ENCODE measurements around the gene PPP1R1C. TPM values are rescaled to one million over a fixed set of nuclear protein-coding genes. Genes with fewer than 3 reads are reported as not detected.

PPP1R1C gene
- total RNA-seq, 1 donor from 2014 or later, result not detected

DNA sequence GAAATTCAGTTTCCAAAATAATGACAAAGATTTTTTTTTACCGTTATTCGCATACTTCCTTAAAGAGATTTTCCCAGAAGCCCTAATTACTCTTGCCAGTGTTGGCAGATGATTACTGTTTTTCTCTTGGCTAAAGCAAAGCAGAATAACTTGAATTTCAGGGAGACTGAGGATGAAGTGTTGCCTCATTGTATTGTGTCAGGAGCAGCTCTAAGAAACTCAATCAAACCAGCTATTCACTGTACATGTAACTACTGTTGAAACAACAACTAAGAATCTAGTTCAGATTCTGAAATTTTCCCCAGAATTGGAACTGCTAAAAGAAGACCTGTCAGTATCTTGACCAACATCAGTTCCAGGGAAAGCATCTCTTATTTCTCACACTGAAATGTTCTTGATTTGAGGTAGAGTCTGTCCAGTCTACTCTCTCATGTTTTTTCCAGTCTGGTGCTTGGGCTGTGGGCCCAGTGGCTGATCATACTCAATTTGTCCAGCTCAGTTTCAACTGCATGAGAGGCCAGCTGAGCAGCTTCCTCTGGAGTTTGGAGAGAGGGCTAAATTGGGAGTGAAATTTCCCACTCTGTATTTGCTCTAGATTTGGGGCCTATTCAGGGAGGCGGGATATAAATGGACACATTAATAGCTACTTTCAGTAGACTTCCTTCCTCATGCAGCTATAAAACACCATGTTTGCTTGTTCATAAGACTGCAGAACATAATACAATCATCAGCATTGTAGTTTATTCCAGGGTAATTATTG is 78.5 kb downstream of the PPP1R1C start:
- intact Hi-C loops (cut with micrococcal nuclease), result no loop called here
- Mint-ChIP-seq H3K9me3 (no peaks in the 10 kb centered on the region), H3K36me3 (ENCODE audit: low read depth) (no peaks in the 10 kb centered on the region), H3K27me3 (ENCODE audit: low read depth) (peaks cover 6% of the 10 kb centered on the region), H3K4me1 (ENCODE audit: low read depth) (no peaks in the 10 kb centered on the region), H3K27ac (no peak overlapping the region), H3K4me3 (ENCODE audit: low read depth) (no peak overlapping the region)
- no peak for DNase-seq (ENCODE audit: low spot score)

DNA sequence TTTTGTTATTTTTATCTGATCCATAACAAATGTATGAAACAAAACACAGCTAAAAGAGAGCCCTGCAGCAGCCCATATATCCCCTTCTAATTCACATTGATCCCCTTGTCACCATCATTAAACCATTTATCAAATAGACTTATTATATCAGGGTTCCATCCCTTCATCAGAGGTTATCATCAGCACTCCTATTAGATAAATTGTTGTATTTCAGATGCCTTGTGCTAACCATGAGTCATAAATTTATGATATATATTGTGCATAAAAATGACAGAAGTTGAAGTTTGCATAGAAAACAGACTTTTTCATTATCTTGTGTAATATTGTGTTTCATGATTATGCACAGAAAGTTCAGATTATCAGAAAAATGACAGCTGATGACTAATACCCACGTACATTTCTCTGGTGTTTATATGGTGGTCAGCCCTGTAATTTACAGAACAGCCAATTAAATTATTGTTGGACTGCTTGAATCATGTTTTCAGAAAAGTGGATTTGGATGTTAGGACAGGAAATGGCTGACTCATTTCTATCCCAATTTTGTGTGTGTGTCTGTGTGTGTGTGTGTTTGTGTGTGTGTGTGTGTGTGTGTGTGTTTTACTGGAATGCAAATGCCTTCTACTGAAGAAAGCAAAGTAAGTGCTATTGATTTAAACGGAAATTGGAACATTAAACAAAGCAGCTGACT is 80.9 kb downstream of the PPP1R1C start:
- DNase-seq (ENCODE audit: low spot score), result no peak
- Mint-ChIP-seq H3K9me3 (no peaks in the 10 kb centered on the region), H3K36me3 (ENCODE audit: low read depth) (no peaks in the 10 kb centered on the region), H3K4me1 (ENCODE audit: low read depth) (no peaks in the 10 kb centered on the region), H3K27me3 (ENCODE audit: low read depth) (peaks cover 6% of the 10 kb centered on the region), H3K4me3 (ENCODE audit: low read depth) (no peak overlapping the region), H3K27ac (no peak overlapping the region)
- intact Hi-C loops (cut with micrococcal nuclease), result no loop called here

DNA sequence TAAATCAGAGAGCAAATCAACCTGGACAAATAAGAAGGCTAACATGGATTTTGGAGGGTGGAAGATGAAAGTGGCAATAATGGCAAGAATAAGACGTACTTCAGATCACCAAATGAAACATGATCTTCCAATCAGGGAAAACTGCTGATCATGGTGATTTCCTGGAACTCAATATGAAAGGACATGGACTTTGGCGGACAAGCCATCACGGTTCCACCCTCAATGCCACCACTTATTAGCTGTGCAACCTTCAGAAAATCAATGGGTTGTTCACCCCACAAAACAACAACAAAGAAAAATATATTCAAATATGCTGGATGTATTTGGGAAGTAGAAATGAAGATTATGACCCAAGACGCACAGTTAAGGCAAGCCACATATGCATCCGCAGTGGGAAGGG is 81.7 kb downstream of the PPP1R1C start:
- Mint-ChIP-seq H3K4me3 (ENCODE audit: low read depth) (no peak overlapping the region), H3K36me3 (ENCODE audit: low read depth) (no peaks in the 10 kb centered on the region), H3K27ac (no peak overlapping the region), H3K27me3 (ENCODE audit: low read depth) (peaks cover 3% of the 10 kb centered on the region), H3K9me3 (no peaks in the 10 kb centered on the region), H3K4me1 (ENCODE audit: low read depth) (no peaks in the 10 kb centered on the region)
- intact Hi-C loops (cut with micrococcal nuclease), result no loop called here
- DNase-seq (ENCODE audit: low spot score), result no peak

DNA sequence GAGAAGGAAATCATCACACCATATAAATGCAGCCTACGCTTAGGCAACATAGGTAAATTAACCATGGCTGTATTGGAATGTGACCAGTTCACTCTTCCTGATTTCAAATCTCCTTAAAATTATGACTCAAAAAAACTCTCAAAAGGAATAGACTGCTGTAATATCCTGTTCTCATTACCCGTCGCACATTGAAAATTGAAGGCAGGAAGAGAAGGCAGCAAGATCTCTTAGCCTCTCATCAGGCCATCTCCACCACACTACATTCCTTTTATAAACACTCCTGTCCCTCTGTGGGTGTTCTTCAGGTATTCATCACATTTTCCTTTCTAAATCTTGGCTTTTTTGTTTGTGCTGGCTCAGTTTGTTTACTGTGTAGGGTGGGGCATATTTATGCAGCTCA is 83.2 kb downstream of the PPP1R1C start:
- Mint-ChIP-seq H3K9me3 (no peaks in the 10 kb centered on the region), H3K4me1 (ENCODE audit: low read depth) (no peaks in the 10 kb centered on the region), H3K36me3 (ENCODE audit: low read depth) (no peaks in the 10 kb centered on the region), H3K27me3 (ENCODE audit: low read depth) (peaks cover 7% of the 10 kb centered on the region), H3K4me3 (ENCODE audit: low read depth) (no peak overlapping the region), H3K27ac (no peak overlapping the region)
- DNase-seq (ENCODE audit: low spot score), result no peak
- intact Hi-C loops (cut with micrococcal nuclease), result no loop called here

DNA sequence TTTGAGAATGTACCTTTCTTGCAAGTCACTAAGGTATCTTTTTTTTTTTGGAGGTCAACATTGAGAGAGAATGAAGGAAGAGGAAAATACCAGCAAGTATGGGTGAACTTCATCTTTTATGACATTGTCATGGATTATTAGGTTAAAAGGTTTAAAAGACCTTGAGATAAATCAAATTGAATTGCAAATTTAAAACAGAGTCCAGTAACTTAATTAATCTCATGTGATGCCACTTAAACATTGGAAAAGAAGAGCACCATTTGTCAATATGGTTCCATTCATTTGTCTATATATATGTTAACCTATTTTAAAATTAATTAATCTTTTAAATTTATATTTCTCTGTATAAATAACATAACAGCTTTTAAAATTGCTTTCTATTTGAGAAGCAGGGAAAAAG is 83.8 kb downstream of the PPP1R1C start:
- intact Hi-C loops (cut with micrococcal nuclease), result no loop called here
- no peaks in the 10 kb centered on the region for H3K4me1 Mint-ChIP-seq (ENCODE audit: low read depth)
- no peak for DNase-seq (ENCODE audit: low spot score)

DNA sequence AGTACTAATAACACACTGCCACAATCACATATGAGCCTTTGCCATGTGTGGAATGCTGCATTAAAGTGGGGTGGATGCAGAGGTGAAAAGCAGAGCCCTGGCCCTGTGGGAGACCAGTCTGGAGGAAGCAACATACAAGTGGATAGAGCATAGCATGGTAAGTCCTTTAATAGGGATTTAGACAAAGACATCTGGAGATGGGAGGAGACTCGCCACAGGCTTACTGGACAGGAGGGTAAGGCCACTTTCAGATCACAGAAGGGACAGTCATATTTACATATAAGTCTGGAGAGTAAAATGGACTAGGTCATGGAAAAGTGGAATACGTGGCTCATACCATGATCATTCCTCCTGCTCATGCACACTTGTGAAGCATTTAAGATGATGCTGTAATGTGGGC is 84.3 kb downstream of the PPP1R1C start:
- H3K36me3 Mint-ChIP-seq (ENCODE audit: low read depth), result no peaks in the 10 kb centered on the region
- no peak for DNase-seq (ENCODE audit: low spot score)
- intact Hi-C loops (cut with micrococcal nuclease), result no loop called here

More for the DNA sequence above, 83.8 kb downstream of the PPP1R1C start:
- no peaks in the 10 kb centered on the region for H3K36me3 Mint-ChIP-seq (ENCODE audit: low read depth)
- H3K27ac Mint-ChIP-seq, result no peak overlapping the region
- no peaks in the 10 kb centered on the region for H3K9me3 Mint-ChIP-seq
- H3K27me3 Mint-ChIP-seq (ENCODE audit: low read depth), result peaks cover 8% of the 10 kb centered on the region
- H3K4me3 Mint-ChIP-seq (ENCODE audit: low read depth), result no peak overlapping the region

DNA sequence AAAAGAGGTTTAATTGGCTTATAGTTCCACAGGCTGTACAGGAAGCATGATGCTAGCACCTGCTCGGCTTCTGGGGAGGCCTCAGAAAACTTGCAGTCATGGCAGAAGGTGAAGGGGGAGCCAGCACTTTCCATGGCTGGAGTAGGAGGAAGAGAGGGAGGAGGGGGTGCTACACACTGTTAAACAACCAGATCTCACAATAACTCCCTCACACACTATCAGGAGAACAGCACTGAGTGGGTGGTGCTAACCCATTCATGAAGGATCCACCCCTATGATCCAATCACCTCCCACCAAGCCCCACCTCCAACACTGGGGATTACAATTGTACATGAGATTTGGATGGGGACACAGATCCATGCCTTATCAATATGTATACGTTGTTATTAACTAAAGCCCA is 85.1 kb downstream of the PPP1R1C start:
- Mint-ChIP-seq H3K27me3 (ENCODE audit: low read depth) (peaks cover 10% of the 10 kb centered on the region), H3K36me3 (ENCODE audit: low read depth) (no peaks in the 10 kb centered on the region), H3K4me3 (ENCODE audit: low read depth) (no peak overlapping the region), H3K9me3 (no peaks in the 10 kb centered on the region), H3K4me1 (ENCODE audit: low read depth) (no peaks in the 10 kb centered on the region), H3K27ac (no peak overlapping the region)
- intact Hi-C loops (cut with micrococcal nuclease), result no loop called here
- DNase-seq (ENCODE audit: low spot score), result no peak

More for the DNA sequence above, 84.3 kb downstream of the PPP1R1C start:
- Mint-ChIP-seq H3K4me1 (ENCODE audit: low read depth) (no peaks in the 10 kb centered on the region), H3K27me3 (ENCODE audit: low read depth) (peaks cover 8% of the 10 kb centered on the region), H3K27ac (no peak overlapping the region), H3K9me3 (no peaks in the 10 kb centered on the region), H3K4me3 (ENCODE audit: low read depth) (no peak overlapping the region)

DNA sequence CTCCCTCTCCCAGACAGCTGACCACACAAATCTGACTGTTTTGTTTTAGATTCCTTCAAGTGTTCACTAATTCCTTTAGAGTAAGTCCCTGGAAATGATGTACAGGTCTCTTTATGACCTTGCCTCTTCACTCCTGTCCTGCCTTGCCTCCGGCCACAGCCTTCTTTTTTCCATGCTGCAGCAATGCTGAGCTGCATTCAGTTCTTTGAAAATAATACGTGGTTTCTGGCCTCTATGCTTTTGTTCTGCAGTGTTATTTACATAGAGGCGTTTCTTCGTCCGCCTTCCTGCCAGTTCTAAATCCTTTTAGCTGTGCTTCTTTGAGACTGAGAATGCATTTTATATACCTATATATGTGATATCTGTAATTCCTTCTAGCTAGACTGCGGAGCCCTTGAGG is 87.2 kb downstream of the PPP1R1C start:
- Mint-ChIP-seq H3K36me3 (ENCODE audit: low read depth) (no peaks in the 10 kb centered on the region), H3K27me3 (ENCODE audit: low read depth) (peaks cover 9% of the 10 kb centered on the region), H3K4me3 (ENCODE audit: low read depth) (no peak overlapping the region), H3K27ac (no peak overlapping the region), H3K9me3 (no peaks in the 10 kb centered on the region), H3K4me1 (ENCODE audit: low read depth) (no peaks in the 10 kb centered on the region)
- no peak for DNase-seq (ENCODE audit: low spot score)
- intact Hi-C loops (cut with micrococcal nuclease), result no loop called here

DNA sequence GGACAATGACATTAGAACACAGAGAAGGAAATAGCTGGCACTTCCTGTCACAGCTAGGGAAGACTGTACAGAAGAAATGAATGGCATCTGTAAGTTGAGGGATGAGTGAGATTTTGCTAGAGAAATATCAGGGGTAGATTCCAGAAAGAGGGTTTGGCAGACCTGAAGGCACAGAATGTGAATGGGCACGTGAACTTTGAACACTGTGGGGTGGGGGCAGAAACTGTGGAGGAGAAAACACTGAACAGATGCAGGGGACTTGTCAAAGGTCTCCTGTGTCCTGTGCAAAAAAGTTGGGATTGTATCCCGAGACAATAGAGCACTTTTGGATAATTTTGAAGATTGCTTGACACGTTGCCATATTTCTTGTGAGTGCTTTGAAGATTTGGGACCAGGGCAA is 88.0 kb downstream of the PPP1R1C start:
- Mint-ChIP-seq H3K27me3 (ENCODE audit: low read depth) (peaks cover 9% of the 10 kb centered on the region), H3K4me3 (ENCODE audit: low read depth) (no peak overlapping the region), H3K9me3 (no peaks in the 10 kb centered on the region), H3K27ac (no peak overlapping the region), H3K36me3 (ENCODE audit: low read depth) (no peaks in the 10 kb centered on the region), H3K4me1 (ENCODE audit: low read depth) (no peaks in the 10 kb centered on the region)
- intact Hi-C loops (cut with micrococcal nuclease), result no loop called here
- DNase-seq (ENCODE audit: low spot score), result no peak

DNA sequence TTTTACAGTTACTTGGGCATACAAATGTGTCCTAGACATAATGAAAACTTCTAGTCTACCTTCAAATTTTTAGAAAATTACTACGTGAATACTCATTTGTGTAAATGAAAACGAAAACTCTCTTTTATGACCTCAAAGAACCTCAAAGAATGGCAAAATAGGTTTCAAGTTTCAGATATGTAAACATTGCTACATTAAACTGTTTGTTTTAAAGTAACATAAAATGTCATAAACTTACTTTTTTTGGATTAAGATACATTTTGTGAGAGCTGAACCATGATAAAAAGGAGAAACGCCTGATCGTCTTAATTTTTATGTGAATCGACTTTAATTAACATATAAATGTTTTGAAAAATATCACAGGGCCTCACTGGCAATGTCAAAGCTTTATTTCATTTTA is 91.4 kb downstream of the PPP1R1C start:
- Mint-ChIP-seq H3K4me3 (ENCODE audit: low read depth) (no peak overlapping the region), H3K27ac (no peak overlapping the region), H3K27me3 (ENCODE audit: low read depth) (peaks cover 7% of the 10 kb centered on the region), H3K4me1 (ENCODE audit: low read depth) (no peaks in the 10 kb centered on the region), H3K9me3 (no peaks in the 10 kb centered on the region), H3K36me3 (ENCODE audit: low read depth) (no peaks in the 10 kb centered on the region)
- intact Hi-C loops (cut with micrococcal nuclease), result loop anchor here (1.0 kb wide), 1 partner anchor 334 kb away; no protein-coding TSS in a partner anchor
- DNase-seq (ENCODE audit: low spot score), result no peak

DNA sequence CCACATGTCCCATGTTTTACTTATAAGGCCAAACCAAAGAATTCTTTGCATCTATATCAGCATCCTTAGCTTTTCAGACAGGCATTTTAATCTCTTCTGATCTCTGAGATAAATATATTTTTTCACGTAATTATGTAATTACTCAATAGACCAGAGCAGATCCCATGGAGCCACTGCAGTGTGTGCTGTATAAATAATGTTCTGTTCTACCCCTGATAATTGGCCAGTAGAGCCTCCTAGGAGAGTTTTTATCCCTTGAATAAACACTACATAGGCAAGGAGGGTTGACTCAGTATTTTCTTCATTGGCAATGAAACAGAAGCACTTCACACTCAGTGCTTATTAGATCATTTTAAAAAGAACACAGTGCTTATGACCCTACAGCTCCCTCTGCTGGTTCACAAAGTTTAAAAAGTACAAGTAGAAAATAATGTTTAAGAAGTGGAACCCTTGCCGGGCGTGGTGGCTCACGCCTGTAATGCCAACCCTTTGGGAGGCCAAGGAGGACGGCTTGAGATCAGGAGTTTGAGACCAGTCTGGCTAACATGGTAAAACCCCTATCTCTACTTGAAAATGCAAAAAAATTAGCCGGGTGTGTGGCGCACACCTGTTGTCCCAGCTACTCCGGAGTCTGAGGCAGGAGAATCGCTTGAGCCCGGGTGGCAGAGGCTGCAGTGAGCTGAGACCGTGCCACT is 91.9 kb downstream of the PPP1R1C start:
- no peaks in the 10 kb centered on the region for H3K4me1 Mint-ChIP-seq (ENCODE audit: low read depth)
- peaks cover 7% of the 10 kb centered on the region for H3K27me3 Mint-ChIP-seq (ENCODE audit: low read depth)
- no peak overlapping the region for H3K4me3 Mint-ChIP-seq (ENCODE audit: low read depth)
- DNase-seq (ENCODE audit: low spot score), result no peak
- H3K9me3 Mint-ChIP-seq, result no peaks in the 10 kb centered on the region
- intact Hi-C loops (cut with micrococcal nuclease), result loop anchor here (1.0 kb wide), 1 partner anchor 334 kb away; no protein-coding TSS in a partner anchor
- no peaks in the 10 kb centered on the region for H3K36me3 Mint-ChIP-seq (ENCODE audit: low read depth)
- H3K27ac Mint-ChIP-seq, result no peak overlapping the region

DNA sequence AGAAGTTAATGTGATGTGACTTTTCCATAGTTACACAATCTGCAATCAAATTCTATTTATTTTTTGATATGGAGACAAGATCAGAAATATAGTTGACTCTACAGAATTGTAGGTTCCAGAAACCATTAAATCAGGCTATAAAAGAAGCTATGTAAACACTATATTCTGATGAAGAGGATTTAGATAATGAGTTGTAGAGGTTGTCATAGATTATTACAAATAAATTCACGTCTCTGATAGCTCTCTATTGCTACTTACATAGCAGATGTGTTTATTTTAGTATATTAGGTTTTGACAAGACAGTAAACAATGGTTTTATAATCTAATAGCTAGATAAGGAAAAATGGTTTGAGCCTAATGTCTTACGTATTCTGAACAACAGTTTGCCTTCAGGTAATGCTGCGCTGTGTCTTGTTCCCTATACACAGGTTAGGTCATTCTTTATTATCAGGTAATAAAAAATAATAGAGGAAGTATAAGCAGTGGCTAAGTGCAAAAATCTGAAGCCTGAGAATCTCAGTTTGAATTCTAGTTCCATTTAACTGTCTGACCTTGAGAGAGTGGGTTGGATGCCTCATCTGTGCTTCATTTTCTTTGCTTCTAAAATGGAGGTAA is 93.4 kb downstream of the PPP1R1C start:
- Mint-ChIP-seq H3K4me3 (ENCODE audit: low read depth) (no peak overlapping the region), H3K4me1 (ENCODE audit: low read depth) (no peaks in the 10 kb centered on the region), H3K27ac (no peak overlapping the region), H3K27me3 (ENCODE audit: low read depth) (peaks cover 3% of the 10 kb centered on the region), H3K9me3 (no peaks in the 10 kb centered on the region), H3K36me3 (ENCODE audit: low read depth) (no peaks in the 10 kb centered on the region)
- intact Hi-C loops (cut with micrococcal nuclease), result no loop called here
- no peak for DNase-seq (ENCODE audit: low spot score)
